Subcutaneous preadipocyte (primary cell): ENCODE results near the gene IRGM. TPM values are rescaled to one million over a fixed set of nuclear protein-coding genes. Genes with fewer than 3 reads are reported as not detected.

Experiments
- total RNA-seq: library from RNA; depleted of rRNA; stranded (reverse); fragments of >200 nt; gene quantifications from 2 replicates; pipeline ENCODE4 v1.2.3, GENCODE V29; 2012

Gene IRGM
- under 0.01 and 0.20 TPM in 2 replicates for total RNA-seq

GRCh38 chr5:150846308-150846653 is at the start of gene IRGM:
Gene IRGM, plus strand, starts transcription at chr5:150846521. Its CDS starts 1,603 bp downstream, at chr5:150848124.

Other genes with a start within 250 kb of the IRGM start
- 0.98 and 1.5 TPM in 2 replicates for gene SYNPO, start 205.9 kb upstream of the IRGM start, total RNA-seq
- gene MYOZ3, start 185.3 kb upstream of the IRGM start, total RNA-seq = 0.39 TPM in 1 of 2 replicates, not detected in the other
- 21.7 and 29.9 TPM in 2 replicates for gene RBM22, start 145.5 kb upstream of the IRGM start, total RNA-seq
- gene DCTN4, start 87.5 kb upstream of the IRGM start, total RNA-seq = 64.5 and 66.5 TPM in 2 replicates
- 101 and 126 TPM in 2 replicates for gene SMIM3, start 67.8 kb upstream of the IRGM start, total RNA-seq
- 4.4 and 6.3 TPM in 2 replicates for gene ZNF300, start 58.5 kb downstream of the IRGM start, total RNA-seq
- 3.1 and 32.3 TPM in 2 replicates for gene GPX3, start 174.1 kb downstream of the IRGM start, total RNA-seq
- gene TNIP1, start 234.5 kb downstream of the IRGM start, total RNA-seq = 44.1 and 65.7 TPM in 2 replicates